K562 (cell line): ENCODE measurements around the gene CEP72. TPM values are rescaled to one million over a fixed set of nuclear protein-coding genes. Genes with fewer than 3 reads are reported as not detected.

ENCODE experiments used
- ATAC-seq: fragments of 200-7000 bp; cut with Tn5 transposase; 3 replicates; pipeline ENCODE4 v1.9.1; 2020; ENCODE audit warnings: moderate library complexity
- BruUV-seq: library from RNA; stranded (reverse); fragments of 400-500 nt; replicated peaks from 2 replicates; lab custom pipeline; 2021; lab: Mats Ljungman, UMichigan
- CTCF ChIA-PET: fragments of 300-600 bp; formaldehyde crosslinking; extraction: SDS; loops from one replicate; lab custom pipeline; 2021; ENCODE audit warnings: low intra/inter-chr PET ratio; lab: Yijun Ruan, JAX
- POLR2A ChIA-PET: fragments of 300-600, 350-650 bp; sonication (Branson Sonifier 250); formaldehyde crosslinking; extraction: SDS; loops from one replicate; lab custom pipeline; 2021; ENCODE audit warnings: antibody characterized with exemption, inconsistent platforms; lab: Yijun Ruan, JAX
- DNase-seq, 4 experiments: peaks; one replicate each; pipeline versions ENCODE4 v3.0.0 to v3.0.0-alpha.2; 2011 to 2018; ENCODE audit warnings: low spot score in 3 of 4, mixed read lengths in 3 of 4; ENCODE audit errors: extremely low read depth in 1 of 4
- FAIRE-seq: peaks from 2 replicates; lab custom pipeline; 2011; peaks lifted over from hg19 to GRCh38; lab: Jason Lieb, UNC
- H2AFZ ChIP-seq: 2 replicates; pipeline ENCODE4 v1.6.0; 2011; ENCODE audit warnings: low read depth, low read length, control low read depth, inconsistent platforms
- H3K27ac ChIP-seq: fragments of 200-600 bp; 3 replicates; pipeline ENCODE4 v1.8.0; 2011; ENCODE audit warnings: low read depth, mild to moderate bottlenecking, control low read depth, inconsistent platforms, low read length, moderate library complexity, mixed read lengths; ENCODE audit errors: extremely low read depth
- H3K27me3 ChIP-seq, 2 experiments: fragments of 300-600 bp in 1 of 2; 2 replicates in 1 of 2; 3 replicates in 1 of 2; pipeline versions ENCODE4 v1.6.0 to v1.8.0; 2011; ENCODE audit warnings: inconsistent platforms in 2 of 2, low read length in 2 of 2, mild to moderate bottlenecking in 1 of 2, mixed read lengths in 1 of 2, moderate library complexity in 1 of 2; ENCODE audit not compliant: control insufficient read depth in 2 of 2, insufficient read depth in 2 of 2
- H3K36me3 ChIP-seq: fragments of 300-600 bp; 3 replicates; pipeline ENCODE4 v1.8.0; 2011; ENCODE audit warnings: mild to moderate bottlenecking, low read length, inconsistent platforms; ENCODE audit not compliant: control insufficient read depth, insufficient read depth
- H3K4me1 ChIP-seq, 2 experiments: fragments of 200-600 bp in 1 of 2; replicated peaks in 1 of 2; 2 replicates in 1 of 2; 3 replicates in 1 of 2; pipeline versions ENCODE4 v1.5.1 to v1.8.0; 2011; ENCODE audit warnings: inconsistent platforms in 2 of 2, low read length in 2 of 2, mild to moderate bottlenecking in 1 of 2, mixed read lengths in 1 of 2, moderate library complexity in 1 of 2; ENCODE audit not compliant: control insufficient read depth in 2 of 2, insufficient read depth in 2 of 2
- H3K4me2 ChIP-seq: 2 replicates; pipeline ENCODE4 v1.6.1; 2011; ENCODE audit warnings: low read length, control low read depth, inconsistent platforms, mixed read lengths; ENCODE audit not compliant: insufficient read depth
- H3K4me3 ChIP-seq: fragments of 200-600 bp; sonication (generic), shearing (Covaris generic); 2 replicates; pipeline ENCODE4 v1.5.1; 2016; ENCODE audit warnings: control low read depth, inconsistent platforms
- H3K79me2 ChIP-seq: fragments of 200-600 bp; 3 replicates; pipeline ENCODE4 v1.8.0; 2011; ENCODE audit warnings: low read length, inconsistent platforms; ENCODE audit not compliant: control insufficient read depth, insufficient read depth
- H3K9ac ChIP-seq, 2 experiments: 2 replicates each; pipeline versions ENCODE4 v1.6.0 to v1.6.1; 2011; ENCODE audit warnings: low read depth in 2 of 2, low read length in 2 of 2, control low read depth in 1 of 2, inconsistent platforms in 1 of 2, mild to moderate bottlenecking in 1 of 2, mixed read lengths in 1 of 2; ENCODE audit not compliant: insufficient read depth in 1 of 2
- H3K9me1 ChIP-seq: one replicate; pipeline ENCODE4 v1.6.0; 2011; ENCODE audit warnings: inconsistent platforms, mild to moderate bottlenecking, low read length, moderate library complexity; ENCODE audit not compliant: control insufficient read depth, insufficient read depth
- H3K9me3 ChIP-seq: replicated peaks from 2 replicates; pipeline ENCODE4 v1.5.1; 2011; ENCODE audit warnings: low read depth, low read length, inconsistent platforms; ENCODE audit not compliant: control insufficient read depth, insufficient read depth
- H4K20me1 ChIP-seq: replicated peaks from 2 replicates; pipeline ENCODE4 v1.6.1; 2011; ENCODE audit warnings: low read length, inconsistent platforms, mixed read lengths; ENCODE audit not compliant: control insufficient read depth, insufficient read depth
- EWSR1 ChIP-seq: fragments of 450-650 bp; IDR thresholded peaks from 2 replicates; pipeline ENCODE4 v1.6.1; 2018; ENCODE audit warnings: borderline replicate concordance, mild to moderate bottlenecking, low read depth, moderate library complexity; ENCODE audit not compliant: partially characterized antibody
- HLTF ChIP-seq: fragments of 450-650 bp; IDR thresholded peaks from 2 replicates; pipeline ENCODE4 v1.6.1; 2016
- HMG20A ChIP-seq: fragments of 450-650 bp; formaldehyde crosslinking; conservative IDR thresholded peaks from 2 replicates; pipeline ENCODE4 v1.4.0; 2020; ENCODE audit warnings: mild to moderate bottlenecking, mixed read lengths
- HMGN3 ChIP-seq: IDR thresholded peaks from 2 replicates; pipeline ENCODE4 v1.6.1; 2011; ENCODE audit warnings: borderline replicate concordance, low read depth, mild to moderate bottlenecking, mixed read lengths, low read length; ENCODE audit not compliant: insufficient read length; ENCODE audit errors: extremely low read depth
- MCM2 ChIP-seq: fragments of 450-650 bp; IDR thresholded peaks from 2 replicates; pipeline ENCODE4 v1.6.1; 2017; ENCODE audit warnings: low read depth, mild to moderate bottlenecking
- NFATC3 ChIP-seq: fragments of 450-650 bp; IDR thresholded peaks from 2 replicates; pipeline ENCODE4 v1.6.1; 2017; ENCODE audit warnings: mild to moderate bottlenecking
- RFX7 ChIP-seq: fragments of 250-450 bp; sonication (Bioruptor Pico); IDR thresholded peaks from 2 replicates; pipeline ENCODE4 v1.5.1; 2021; ENCODE audit warnings: mild to moderate bottlenecking
- SREBF1 ChIP-seq: fragments of 150-350 bp; IDR thresholded peaks from 2 replicates; pipeline ENCODE4 v1.6.1; 2014; ENCODE audit warnings: antibody characterized with exemption, low read depth, low read length, borderline replicate concordance
- ZNF217 ChIP-seq: sonication (generic); formaldehyde crosslinking; IDR thresholded peaks from 2 replicates; pipeline ENCODE4 v1.8.0; 2022; ENCODE audit warnings: mild to moderate bottlenecking, missing genetic modification reagents
- WGBS: fragments of 100-300 bp; shearing (Covaris generic); methylation state at CpG from one replicate; pipeline ENCODE4 v1.1.6; 2016; ENCODE audit warnings: low coverage, mixed read lengths; ENCODE audit not compliant: insufficient coverage; ENCODE audit errors: missing lambda C conversion rate; 5-methylcytosine and 5-hydroxymethylcytosine counted together
- in situ Hi-C: fragments of 300-500 bp; cut with MboI; formaldehyde crosslinking; loops from 4 replicates; pipeline ENCODE4 v1.15.0; 2018; ENCODE audit warnings: inconsistent platforms, mixed read lengths
- intact Hi-C: fragments of 100-400 bp; cut with micrococcal nuclease; formaldehyde crosslinking; loops from 2 replicates; pipeline ENCODE4 v1.14.2; 2022
- polyA plus RNA-seq, 8 experiments: library from polyadenylated mRNA; depleted of rRNA in 4 of 8; stranded (reverse) in 5 of 8; unstranded in 3 of 8; fragments of >200 nt; fragmentation: Nextera tagmentation in 2 of 8; fragmentation: Illumina TruSeq in 1 of 8; extraction: Ambion mirVana in 2 of 8; extraction: Trizol in 1 of 8; gene quantifications; 2 replicates each; pipeline versions ENCODE4 v1.2.1 to v1.2.3, GENCODE V29; 2011 to 2014; ENCODE audit warnings: inconsistent platforms in 1 of 8, missing spikeins in 1 of 8
- total RNA-seq, 7 experiments: library from RNA; depleted of rRNA in 6 of 7; stranded (reverse); fragments of >200 nt in 6 of 7; fragmentation: Illumina TruSeq in 2 of 7; extraction: Trizol in 2 of 7; gene quantifications; 2 replicates each; pipeline versions ENCODE4 v1.2.1 to v1.2.3, GENCODE V29; 2011 to 2021; ENCODE audit warnings: low replicate concordance in 1 of 7
- TF ChIP-seq, protein P1 (sequence below): fragments of 250-450 bp; sonication (Bioruptor Pico); IDR thresholded peaks from 2 replicates; pipeline ENCODE4 v1.5.0; 2022; ENCODE audit warnings: mild to moderate bottlenecking
- TF ChIP-seq, protein P2 (sequence below): fragments of 450-650 bp; IDR thresholded peaks from 2 replicates; pipeline ENCODE4 v1.6.1; 2016; ENCODE audit warnings: low read depth, mild to moderate bottlenecking, moderate library complexity
- TF ChIP-seq, protein P3 (sequence below): sonication (generic); formaldehyde crosslinking; IDR thresholded peaks from 2 replicates; pipeline ENCODE4 v1.8.1; 2023; ENCODE audit warnings: mild to moderate bottlenecking, missing genetic modification reagents

The CEP72 gene
- total and polyA plus RNA-seq, 9 of the 15 experiments (the other 6 are each of a cell fraction or from before 2014, with no cell fraction given), result 0.89 to 38.1 (median 14.2) TPM

DNA sequence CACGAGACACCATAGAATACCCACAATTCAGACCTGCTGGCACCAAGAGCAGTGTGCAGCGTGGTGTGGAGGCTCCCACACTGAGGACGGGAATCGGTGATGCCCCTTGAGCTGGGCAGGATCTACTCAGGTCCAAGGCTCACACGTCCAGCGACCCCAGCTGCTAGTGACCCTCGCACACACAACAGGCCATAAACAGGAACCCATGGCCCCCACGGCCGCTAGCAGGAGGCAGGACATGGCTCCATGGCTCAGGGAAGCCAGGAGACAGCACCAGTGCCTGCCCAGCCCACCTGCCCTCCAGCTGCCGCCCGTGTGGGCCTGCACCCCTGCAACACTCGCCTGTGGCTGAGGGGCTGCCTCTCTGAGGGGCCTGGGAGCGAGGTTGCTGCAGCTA lies 44.5 kb upstream of the CEP72 start (continued):
- TF ChIP-seq ZNF217, result no peak
- TF ChIP-seq MCM2, result no peak
- TF ChIP-seq, protein P1, sequence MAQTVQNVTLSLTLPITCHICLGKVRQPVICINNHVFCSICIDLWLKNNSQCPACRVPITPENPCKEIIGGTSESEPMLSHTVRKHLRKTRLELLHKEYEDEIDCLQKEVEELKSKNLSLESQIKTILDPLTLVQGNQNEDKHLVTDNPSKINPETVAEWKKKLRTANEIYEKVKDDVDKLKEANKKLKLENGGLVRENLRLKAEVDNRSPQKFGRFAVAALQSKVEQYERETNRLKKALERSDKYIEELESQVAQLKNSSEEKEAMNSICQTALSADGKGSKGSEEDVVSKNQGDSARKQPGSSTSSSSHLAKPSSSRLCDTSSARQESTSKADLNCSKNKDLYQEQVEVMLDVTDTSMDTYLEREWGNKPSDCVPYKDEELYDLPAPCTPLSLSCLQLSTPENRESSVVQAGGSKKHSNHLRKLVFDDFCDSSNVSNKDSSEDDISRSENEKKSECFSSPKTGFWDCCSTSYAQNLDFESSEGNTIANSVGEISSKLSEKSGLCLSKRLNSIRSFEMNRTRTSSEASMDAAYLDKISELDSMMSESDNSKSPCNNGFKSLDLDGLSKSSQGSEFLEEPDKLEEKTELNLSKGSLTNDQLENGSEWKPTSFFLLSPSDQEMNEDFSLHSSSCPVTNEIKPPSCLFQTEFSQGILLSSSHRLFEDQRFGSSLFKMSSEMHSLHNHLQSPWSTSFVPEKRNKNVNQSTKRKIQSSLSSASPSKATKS (CRISPR knock-in tag), result no peak
- no peak for TF ChIP-seq NFATC3

DNA sequence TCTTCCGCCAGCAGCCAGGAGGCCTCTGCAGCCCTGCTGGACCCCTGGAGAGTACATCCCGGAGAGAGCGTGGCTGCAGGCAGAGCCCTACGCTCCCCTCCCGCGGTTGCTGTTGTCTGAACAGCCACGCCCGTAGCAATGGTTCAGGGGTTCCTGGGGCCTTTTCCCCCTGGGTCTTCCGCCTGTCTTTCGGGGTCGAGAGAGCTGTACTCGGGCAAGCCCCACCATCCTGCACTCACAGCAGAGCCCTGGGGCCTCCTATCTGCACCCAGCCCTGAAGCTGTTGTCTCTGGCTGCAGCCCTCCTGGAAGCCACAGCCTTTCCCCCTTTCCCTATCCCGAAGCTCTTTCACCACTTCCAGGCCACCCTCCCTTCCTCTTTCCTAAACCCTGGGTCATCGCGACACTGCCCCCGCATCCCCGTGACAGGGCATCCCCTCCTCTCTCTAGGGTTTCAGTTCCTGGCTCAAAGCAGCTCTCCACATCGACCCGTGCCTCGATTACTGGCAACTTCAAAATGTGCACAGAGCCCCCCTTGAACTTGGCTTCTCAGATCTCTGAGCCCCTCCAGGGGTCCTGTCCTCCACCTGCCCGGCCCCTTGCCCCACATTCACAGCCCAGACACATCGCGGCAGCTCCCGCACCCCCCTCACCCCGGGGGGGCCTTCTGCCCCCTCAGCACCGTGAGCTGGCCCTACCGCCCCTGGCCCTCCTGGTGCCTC lies 43.9 kb upstream of the CEP72 start:
- no peak for TF ChIP-seq HLTF
- no peak for TF ChIP-seq HMG20A (CRISPR knock-in tag)
- TF ChIP-seq, protein P2, sequence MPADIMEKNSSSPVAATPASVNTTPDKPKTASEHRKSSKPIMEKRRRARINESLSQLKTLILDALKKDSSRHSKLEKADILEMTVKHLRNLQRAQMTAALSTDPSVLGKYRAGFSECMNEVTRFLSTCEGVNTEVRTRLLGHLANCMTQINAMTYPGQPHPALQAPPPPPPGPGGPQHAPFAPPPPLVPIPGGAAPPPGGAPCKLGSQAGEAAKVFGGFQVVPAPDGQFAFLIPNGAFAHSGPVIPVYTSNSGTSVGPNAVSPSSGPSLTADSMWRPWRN, result no peak
- TF ChIP-seq HMGN3, result no peak
- no peak for TF ChIP-seq SREBF1
- TF ChIP-seq RFX7 (CRISPR knock-in tag), result no peak
- TF ChIP-seq EWSR1, result no peak
- TF ChIP-seq, protein P3, sequence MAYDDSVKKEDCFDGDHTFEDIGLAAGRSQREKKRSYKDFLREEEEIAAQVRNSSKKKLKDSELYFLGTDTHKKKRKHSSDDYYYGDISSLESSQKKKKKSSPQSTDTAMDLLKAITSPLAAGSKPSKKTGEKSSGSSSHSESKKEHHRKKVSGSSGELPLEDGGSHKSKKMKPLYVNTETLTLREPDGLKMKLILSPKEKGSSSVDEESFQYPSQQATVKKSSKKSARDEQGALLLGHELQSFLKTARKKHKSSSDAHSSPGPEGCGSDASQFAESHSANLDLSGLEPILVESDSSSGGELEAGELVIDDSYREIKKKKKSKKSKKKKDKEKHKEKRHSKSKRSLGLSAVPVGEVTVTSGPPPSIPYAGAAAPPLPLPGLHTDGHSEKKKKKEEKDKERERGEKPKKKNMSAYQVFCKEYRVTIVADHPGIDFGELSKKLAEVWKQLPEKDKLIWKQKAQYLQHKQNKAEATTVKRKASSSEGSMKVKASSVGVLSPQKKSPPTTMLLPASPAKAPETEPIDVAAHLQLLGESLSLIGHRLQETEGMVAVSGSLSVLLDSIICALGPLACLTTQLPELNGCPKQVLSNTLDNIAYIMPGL (CRISPR knock-in tag), result no peak
- TF ChIP-seq, all 486 proteins: peak for 0
- no peak for FAIRE-seq
- DNase-seq, result no peak
- Histone ChIP-seq H3K4me1 (peaks cover 0 to 25% of the 10 kb centered on the region in 2 experiments; a peak in 2 of 5 replicates), H3K4me2 (no peak overlapping the region), H3K4me3 (no peak overlapping the region), H3K27me3 (peaks cover 49 to 65% of the 10 kb centered on the region in 2 experiments), H3K36me3 (no peaks in the 10 kb centered on the region), H3K79me2 (no peaks in the 10 kb centered on the region), H3K9me1 (no peaks in the 10 kb centered on the region), H3K9ac (peak overlapping the region in 1 of 2 experiments; percentile 52; a peak in 1 of 4 replicates), H4K20me1 (no peaks in the 10 kb centered on the region), H2AFZ (no peak overlapping the region), H3K27ac (no peak overlapping the region), H3K9me3 (no peaks in the 10 kb centered on the region)
- BruUV-seq, result no TSS peak
- intact Hi-C loops (no loop called here), in situ Hi-C loops (no loop called here)
- POLR2A ChIA-PET, result interaction anchor here (0.6 to 1.5 kb wide), 2 partner anchors 12 to 72 kb away, joined by 3 to 4 read pairs; no protein-coding TSS in a partner anchor
- CTCF ChIA-PET, result no interaction called here
- ATAC-seq, result peak; percentile 77
- under 1% methylated on average over 27 of the region's 27 CpGs for WGBS
